HepG2 (cell line): ENCODE results near the gene IGFALS. TPM values are rescaled to one million over a fixed set of nuclear protein-coding genes. Genes with fewer than 3 reads are reported as not detected.
A peak's percentile ranks its signal among the peaks of the same experiment; 100 is the strongest.

ENCODE experiments used
- ARNT2 ChIP-seq: sonication (generic); formaldehyde crosslinking; IDR thresholded peaks from 2 replicates; pipeline ENCODE4 v1.8.0; 2022; ENCODE audit warnings: mild to moderate bottlenecking, low read depth, missing genetic modification reagents, moderate library complexity
- ATF5 ChIP-seq: sonication (generic); formaldehyde crosslinking; IDR thresholded peaks from 2 replicates; pipeline ENCODE4 v1.4.0; 2020; ENCODE audit warnings: mild to moderate bottlenecking, low read depth, missing genetic modification reagents
- ATF6 ChIP-seq: sonication (generic); formaldehyde crosslinking; conservative IDR thresholded peaks from 2 replicates; pipeline ENCODE4 v1.4.0; 2020; ENCODE audit warnings: missing genetic modification reagents
- BCL6 ChIP-seq: IDR thresholded peaks from 2 replicates; pipeline ENCODE4 v1.6.1; 2016; ENCODE audit warnings: missing genetic modification reagents, missing compliant biosample characterization
- BORCS8-MEF2B ChIP-seq: sonication (generic); formaldehyde crosslinking; IDR thresholded peaks from 2 replicates; pipeline ENCODE4 v1.8.0; 2022; ENCODE audit warnings: mild to moderate bottlenecking, missing genetic modification reagents
- BRCA1 ChIP-seq: sonication (generic); formaldehyde crosslinking; IDR thresholded peaks from 2 replicates; pipeline ENCODE4 v1.4.0; 2020; ENCODE audit warnings: missing genetic modification reagents
- GTF2F1 ChIP-seq: fragments of 150-350 bp; IDR thresholded peaks from 2 replicates; pipeline ENCODE4 v1.6.1; 2014; ENCODE audit warnings: low read length
- MTF2 ChIP-seq: sonication (generic); formaldehyde crosslinking; IDR thresholded peaks from 2 replicates; pipeline ENCODE4 v1.5.0; 2020; ENCODE audit warnings: missing genetic modification reagents, borderline replicate concordance
- SIX4 ChIP-seq: sonication (generic); formaldehyde crosslinking; IDR thresholded peaks from 2 replicates; pipeline ENCODE4 v1.4.0; 2020; ENCODE audit warnings: missing genetic modification reagents
- SKIL ChIP-seq: sonication (generic); formaldehyde crosslinking; IDR thresholded peaks from 2 replicates; pipeline ENCODE4 v1.8.0; 2022; ENCODE audit warnings: missing genetic modification reagents, mild to moderate bottlenecking, moderate library complexity, borderline replicate concordance
- SMAD9 ChIP-seq: sonication (generic); formaldehyde crosslinking; IDR thresholded peaks from 2 replicates; pipeline ENCODE4 v1.5.1; 2020; ENCODE audit warnings: mild to moderate bottlenecking, missing genetic modification reagents
- TP53 ChIP-seq: sonication (generic); formaldehyde crosslinking; conservative IDR thresholded peaks from 2 replicates; pipeline ENCODE4 v1.4.0; 2020; ENCODE audit warnings: missing genetic modification reagents
- UBTF ChIP-seq: sonication (generic); formaldehyde crosslinking; IDR thresholded peaks from 2 replicates; pipeline ENCODE4 v1.4.0; 2020; ENCODE audit warnings: mild to moderate bottlenecking, missing genetic modification reagents
- ZBTB10 ChIP-seq: sonication (generic); formaldehyde crosslinking; IDR thresholded peaks from 2 replicates; pipeline ENCODE4 v1.4.0; 2020; ENCODE audit warnings: missing genetic modification reagents, borderline replicate concordance
- ZBTB20 ChIP-seq: sonication (generic); formaldehyde crosslinking; IDR thresholded peaks from 2 replicates; pipeline ENCODE4 v1.8.1; 2023; ENCODE audit warnings: missing genetic modification reagents, low read depth, mild to moderate bottlenecking, borderline replicate concordance
- polyA plus RNA-seq, 8 experiments: library from polyadenylated mRNA; depleted of rRNA in 3 of 8; stranded (reverse) in 7 of 8; unstranded in 1 of 8; fragments of >200 nt; fragmentation: Illumina TruSeq in 4 of 8; extraction: Trizol in 4 of 8; gene quantifications; 2 replicates each; pipeline versions ENCODE4 v1.2.1 to v1.2.3, GENCODE V29; 2011 to 2016; ENCODE audit warnings: low read depth in 4 of 8, missing spikeins in 1 of 8, mixed read lengths in 1 of 8; ENCODE audit not compliant: insufficient read depth in 1 of 8
- total RNA-seq, 5 experiments: library from RNA; depleted of rRNA; stranded (reverse); fragments of >200 nt; fragmentation: Illumina TruSeq; extraction: Trizol; gene quantifications; 2 replicates each; pipeline ENCODE4 v1.2.3, GENCODE V29; 2016; ENCODE audit warnings: low read depth in 1 of 5

The IGFALS gene
- total and polyA plus RNA-seq, 2 of the 13 experiments (the other 11 are each of a cell fraction or from before 2014, with no cell fraction given) = 0.34 to 2.4 TPM

GRCh38 chr16:1832838-1833454 is 39.4 kb upstream of the IGFALS start (continued):
- TF ChIP-seq UBTF (CRISPR knock-in tag) = peak; percentile 65; the same call in 1 of the 2 replicates
- TF ChIP-seq GTF2F1 = no peak
- TF ChIP-seq BRCA1 (CRISPR knock-in tag) = 0 out of 2 replicates have a peak, but pooled peaks have one; percentile 79
- peak; percentile 81; the same call in 1 of the 2 replicates for TF ChIP-seq ZBTB10 (CRISPR knock-in tag)
- no peak for TF ChIP-seq ATF6
- no peak for TF ChIP-seq ARNT2 (CRISPR knock-in tag)
- peak; percentile 77; the same call in 1 of the 2 replicates for TF ChIP-seq BORCS8-MEF2B (CRISPR knock-in tag)
- no peak for TF ChIP-seq SIX4 (CRISPR knock-in tag)
- no peak for TF ChIP-seq TP53 (CRISPR knock-in tag)
- no peak for TF ChIP-seq MTF2 (CRISPR knock-in tag)
- TF ChIP-seq SKIL (CRISPR knock-in tag) = peak; percentile 80
- TF ChIP-seq ZBTB20 (CRISPR knock-in tag) = peak; percentile 73; the same call in 1 of the 2 replicates
- TF ChIP-seq BCL6 = peak; percentile 60; the same call in 1 of the 2 replicates
- TF ChIP-seq SMAD9 (CRISPR knock-in tag) = no peak
- TF ChIP-seq ATF5 (CRISPR knock-in tag) = no peak
